T-helper 22 cell (primary cell): ENCODE measurements around the gene EVA1C.
A peak's percentile ranks its signal among the peaks of the same experiment; 100 is the strongest.
"Not testable (repeated sequence)": the region's sequence is repeated elsewhere in the genome, so short reads cannot be mapped to it uniquely, and the experiment has no call there.

Experiments
- DNase-seq: peaks from one replicate; pipeline ENCODE4 v3.0.0-alpha.2; 2020; ENCODE audit warnings: low read depth

The EVA1C gene, protein sequence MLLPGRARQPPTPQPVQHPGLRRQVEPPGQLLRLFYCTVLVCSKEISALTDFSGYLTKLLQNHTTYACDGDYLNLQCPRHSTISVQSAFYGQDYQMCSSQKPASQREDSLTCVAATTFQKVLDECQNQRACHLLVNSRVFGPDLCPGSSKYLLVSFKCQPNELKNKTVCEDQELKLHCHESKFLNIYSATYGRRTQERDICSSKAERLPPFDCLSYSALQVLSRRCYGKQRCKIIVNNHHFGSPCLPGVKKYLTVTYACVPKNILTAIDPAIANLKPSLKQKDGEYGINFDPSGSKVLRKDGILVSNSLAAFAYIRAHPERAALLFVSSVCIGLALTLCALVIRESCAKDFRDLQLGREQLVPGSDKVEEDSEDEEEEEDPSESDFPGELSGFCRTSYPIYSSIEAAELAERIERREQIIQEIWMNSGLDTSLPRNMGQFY

DNA sequence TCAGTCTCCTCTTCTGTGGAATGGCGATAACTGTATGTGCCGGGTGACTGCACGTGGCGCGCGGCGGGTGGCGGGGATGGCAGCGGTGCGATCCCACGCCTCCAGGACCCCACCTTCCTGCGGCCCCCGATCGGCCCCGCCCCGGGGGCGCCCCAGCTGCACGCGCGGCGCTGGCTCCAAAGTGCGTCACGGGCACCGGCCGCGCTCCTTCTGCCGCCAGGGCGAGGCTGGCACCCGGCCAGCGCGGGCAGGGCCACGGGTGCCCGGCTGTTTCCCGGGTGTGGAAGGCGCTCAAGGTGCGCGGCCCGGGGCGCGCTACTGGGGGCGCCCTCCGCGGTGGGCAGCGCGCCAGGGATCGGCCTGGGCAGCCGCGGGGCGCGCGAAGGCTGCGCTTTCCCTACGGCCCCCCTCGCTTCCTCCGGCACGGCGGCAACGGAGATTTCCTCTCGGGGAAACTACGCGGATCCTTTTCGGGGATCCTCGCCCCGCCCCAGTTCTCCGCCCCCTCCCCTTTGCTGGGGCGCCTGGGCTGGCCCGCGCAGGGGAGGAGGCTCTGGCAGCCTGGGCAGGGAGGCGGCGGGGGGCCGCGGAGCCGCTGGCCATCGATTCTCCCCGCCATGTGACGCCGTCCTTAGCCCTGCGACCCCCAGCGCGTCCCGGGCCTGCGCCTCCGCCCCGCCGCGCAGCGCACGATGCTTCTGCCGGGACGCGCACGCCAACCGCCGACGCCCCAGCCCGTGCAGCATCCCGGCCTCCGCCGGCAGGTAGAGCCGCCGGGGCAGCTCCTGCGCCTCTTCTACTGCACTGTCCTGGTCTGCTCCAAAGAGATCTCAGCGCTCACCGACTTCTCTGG, at the start of gene EVA1C:
Gene EVA1C (plus strand): TSS at position 545 of the 853 bp plus-strand sequence. CDS start 148 bp downstream, at position 693.
- peak; percentile 69 for DNase-seq

DNA sequence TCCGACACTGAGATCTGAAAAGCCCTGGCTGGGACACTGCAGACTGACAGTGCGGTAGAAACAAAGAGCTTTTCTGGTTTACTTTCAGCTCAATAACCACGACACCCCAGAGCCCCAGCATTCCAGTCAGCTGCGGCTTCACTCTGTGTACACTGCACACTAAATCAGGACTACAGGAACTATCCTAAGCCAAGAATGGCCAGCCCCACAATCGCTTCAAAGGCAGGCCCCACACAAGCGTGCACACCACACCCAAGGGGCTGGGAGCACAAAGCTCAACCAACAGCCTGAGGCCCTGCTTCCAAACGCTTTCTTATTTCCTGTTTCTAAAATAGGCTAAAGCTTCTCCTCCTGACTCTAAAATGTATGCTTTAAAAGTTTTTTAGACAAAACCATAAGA, 48.1 kb upstream of the EVA1C start:
- DNase-seq, result no peak

DNA sequence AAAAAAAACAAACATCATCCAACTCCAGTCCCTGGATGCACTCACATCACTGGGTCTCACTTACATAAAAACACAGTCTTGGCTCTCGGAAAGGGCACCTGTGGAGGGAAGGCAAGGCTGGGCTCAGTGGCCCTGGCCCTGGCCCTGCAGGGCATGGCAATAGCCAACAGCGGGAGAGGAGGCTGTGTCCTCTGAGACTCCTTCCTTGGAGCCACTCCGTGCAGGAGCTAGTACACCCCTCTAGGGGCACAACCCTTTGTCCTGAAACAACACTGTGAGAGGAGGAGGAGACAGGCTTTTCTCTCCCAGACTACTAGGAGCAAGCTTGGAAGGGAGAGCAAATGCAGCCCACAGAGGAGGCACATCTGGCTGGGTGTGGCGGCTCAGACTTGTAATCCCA, 47.7 kb upstream of the EVA1C start:
- DNase-seq, result no peak

DNA sequence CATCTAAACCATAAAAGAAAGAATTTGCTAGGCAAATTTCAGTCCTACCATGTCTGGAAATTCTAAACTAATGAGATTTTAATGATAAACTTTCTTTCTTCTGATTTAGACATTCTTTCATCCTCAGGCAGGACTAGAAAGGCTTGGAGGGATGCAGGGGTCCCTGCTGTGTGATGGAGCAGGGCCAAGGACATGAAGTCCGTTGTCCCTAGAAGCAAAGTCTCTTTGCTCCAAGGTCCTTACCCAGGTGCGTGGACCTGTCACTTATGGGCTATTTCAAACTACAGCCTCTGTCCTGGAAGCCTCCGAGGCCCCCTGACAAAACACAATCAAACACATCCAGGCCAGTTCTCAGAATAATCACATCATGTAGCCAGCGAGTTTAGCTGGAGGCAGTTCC, 46.3 kb upstream of the EVA1C start:
- DNase-seq, result no peak

DNA sequence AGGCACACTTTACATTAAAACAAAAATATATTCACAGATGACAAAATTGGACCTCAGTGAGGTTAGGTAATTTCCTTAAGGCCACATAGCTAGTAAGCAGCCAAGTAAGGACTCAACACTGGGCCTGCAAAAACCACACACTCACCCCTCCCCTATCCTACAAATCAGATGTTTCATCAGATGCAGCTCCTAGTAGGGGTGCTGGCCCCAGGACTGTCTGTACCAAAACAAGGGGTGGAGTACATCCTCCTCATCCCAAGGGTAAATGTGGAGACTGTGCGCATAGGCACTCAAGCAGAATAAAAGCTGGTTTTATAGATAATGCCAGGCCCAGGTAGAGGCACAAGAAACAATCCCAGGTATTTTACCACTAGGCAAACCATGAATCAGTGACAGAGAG, 45.3 kb upstream of the EVA1C start:
- DNase-seq, result no peak

DNA sequence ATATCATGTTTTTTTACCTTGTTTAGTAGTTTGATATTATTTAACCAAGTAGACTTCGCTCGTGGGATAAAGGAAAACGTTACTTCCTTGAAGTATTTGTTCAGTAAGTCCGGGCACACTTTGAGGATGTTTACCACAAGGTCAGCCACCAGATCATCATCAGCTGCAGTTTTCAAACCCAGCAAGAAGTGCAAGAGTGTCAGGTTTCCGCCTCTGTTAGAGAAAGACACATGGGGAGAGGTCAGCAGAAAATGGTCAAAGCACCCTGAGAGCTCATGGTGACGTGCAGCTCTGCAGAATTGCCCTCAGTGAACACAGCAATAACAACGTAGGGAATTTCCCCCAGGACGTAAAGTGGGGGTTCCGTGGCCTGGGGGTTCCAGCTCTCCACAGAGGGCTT, 44.1 kb upstream of the EVA1C start:
- DNase-seq, result no peak

DNA sequence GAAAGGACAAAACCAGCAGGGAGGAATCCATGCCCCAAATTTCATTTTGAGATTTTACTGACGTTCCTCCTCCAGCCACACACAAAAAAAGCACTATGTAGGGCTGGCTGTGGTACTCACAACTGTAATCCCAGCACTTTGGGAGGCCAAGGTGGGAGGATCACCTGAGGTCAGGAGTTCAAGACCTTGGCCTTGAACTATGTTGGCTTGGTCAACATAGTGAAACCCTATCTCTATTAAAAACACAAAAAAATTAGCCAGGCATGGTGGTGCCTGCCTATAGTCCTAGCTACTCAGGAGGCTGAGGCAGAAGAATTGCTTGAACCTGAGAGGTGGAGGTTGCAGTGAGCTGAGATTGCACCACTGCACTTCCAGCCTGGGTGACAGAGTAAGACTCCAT, 43.5 kb upstream of the EVA1C start:
- DNase-seq, result not testable (repeated sequence)

DNA sequence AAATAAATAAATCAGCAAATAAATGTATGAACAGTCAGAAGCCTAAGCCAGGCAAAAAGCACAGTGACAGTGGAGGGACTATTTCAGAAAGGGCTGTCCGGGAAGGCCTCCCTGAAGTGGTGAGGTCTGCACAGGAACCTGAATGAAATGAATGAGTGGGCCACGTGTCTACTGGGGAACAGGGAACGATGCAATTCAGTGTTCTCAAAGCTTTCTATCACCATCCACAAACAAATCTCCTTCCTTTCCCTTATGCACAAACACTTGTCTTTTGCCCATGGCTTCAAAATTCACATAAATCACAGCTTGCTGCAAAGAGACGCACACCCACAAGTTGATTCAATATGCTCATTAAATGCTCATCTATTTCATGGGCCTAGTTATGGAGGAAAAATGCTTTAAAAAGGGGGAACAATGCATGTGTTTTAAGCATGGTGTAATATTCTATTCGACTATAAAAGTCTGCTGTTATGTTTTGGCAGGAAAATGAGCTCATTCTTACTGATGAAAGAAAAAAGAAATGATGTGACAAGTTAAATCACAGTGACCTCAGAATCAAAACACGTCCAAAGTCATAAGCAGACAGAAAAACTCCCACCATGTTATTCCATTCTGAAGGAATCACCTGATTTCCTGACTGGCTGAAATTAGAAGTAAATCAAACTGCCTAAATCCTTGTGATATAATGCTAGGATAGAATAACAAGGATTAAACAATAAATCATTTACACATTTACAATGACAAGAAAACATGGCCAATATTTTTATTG, 41.3 kb upstream of the EVA1C start:
- DNase-seq, result no peak

DNA sequence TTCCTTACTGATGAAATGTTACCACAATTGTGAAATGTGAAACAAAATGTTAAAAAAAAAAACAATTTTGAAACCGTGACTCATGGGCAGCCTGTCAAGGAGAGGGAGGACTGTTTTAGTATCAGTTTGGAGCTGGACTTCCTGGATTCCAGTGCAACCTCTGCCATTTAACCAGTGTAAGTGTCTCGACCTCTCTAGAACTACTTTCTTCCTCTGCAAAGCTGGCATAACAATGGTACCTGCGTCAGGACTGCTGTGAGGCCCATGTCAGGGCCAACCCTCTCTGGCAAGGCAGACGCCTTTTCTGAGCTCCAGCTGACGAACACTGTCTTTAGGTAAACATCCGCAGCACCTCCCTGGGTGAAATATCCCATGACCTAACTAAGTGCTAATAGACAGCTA, 40.6 kb upstream of the EVA1C start:
- no peak for DNase-seq

DNA sequence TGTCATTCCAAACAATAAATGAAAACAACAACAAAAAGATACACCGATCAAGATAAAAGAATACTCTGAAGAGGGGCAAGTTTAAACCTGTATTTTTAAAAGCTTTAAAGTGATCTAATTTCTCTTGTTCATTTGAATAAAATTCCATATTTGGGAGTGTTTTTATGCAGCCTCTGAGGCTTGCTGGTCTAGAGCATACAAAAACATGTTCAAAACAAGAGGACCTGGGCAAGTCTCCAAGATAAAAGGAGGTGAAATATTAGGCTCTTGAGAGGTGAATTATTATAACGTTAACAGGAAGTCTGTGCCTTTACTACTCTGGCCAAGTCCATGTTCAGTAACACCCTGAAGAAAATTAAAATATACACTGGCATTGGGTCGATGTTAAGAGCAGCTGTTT, 39.8 kb upstream of the EVA1C start:
- no peak for DNase-seq

DNA sequence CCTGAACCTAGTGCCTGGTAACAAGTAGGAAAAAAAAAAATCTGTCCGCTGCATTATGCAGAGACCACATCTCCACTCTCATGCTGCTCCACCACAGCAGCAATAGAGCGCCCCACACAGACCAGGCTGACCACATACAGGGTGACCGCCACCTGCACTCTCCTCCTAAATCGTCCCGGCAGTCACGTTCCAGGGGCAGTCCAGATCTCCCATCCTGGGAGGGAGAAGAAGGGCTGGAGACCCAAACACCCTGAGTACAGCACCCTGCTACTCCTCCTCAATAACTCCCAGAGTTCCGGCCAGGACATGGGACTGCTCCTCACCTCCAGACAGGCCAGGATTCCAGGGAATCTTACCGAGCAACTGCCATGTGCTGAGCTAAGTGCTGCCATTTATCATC, 35.0 kb upstream of the EVA1C start:
- DNase-seq, result no peak

DNA sequence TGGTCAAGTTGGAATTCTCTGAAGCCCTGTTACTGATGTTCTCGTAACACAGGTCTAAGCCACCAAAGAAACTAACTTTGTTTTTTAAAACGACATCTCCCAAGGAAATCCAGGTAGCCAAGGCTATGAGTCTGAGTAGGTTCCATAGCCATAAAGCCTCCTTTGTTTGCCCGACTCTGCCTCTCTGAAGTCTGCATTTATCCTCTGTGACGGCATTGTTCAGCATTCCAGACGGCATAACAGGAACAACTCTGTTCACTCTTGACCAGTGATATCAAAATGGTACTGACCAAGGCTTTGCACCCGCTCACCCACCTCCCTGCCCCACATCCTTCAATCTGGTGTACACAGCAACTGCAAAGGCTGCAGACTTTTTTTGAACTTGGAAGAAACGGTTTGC, 34.5 kb upstream of the EVA1C start:
- no peak for DNase-seq

DNA sequence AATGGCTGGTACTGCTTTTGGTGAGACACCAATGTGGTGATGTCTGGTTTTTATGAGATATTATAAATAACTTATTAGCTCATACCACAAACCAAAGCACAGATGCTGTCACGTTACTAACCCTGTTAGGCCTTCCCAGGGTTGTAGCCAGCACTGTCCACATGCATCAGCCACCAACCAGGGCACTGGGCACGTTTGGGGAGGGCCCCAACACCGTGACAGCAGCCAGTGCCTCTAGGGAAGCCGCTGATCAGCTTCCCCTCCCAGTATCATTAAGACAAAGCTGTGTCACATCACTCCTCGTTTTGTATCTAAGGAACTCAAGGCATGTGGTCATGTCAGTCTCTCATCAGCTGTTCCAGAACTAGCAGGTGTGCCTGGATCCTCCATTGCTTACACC, 33.5 kb upstream of the EVA1C start:
- no peak for DNase-seq

DNA sequence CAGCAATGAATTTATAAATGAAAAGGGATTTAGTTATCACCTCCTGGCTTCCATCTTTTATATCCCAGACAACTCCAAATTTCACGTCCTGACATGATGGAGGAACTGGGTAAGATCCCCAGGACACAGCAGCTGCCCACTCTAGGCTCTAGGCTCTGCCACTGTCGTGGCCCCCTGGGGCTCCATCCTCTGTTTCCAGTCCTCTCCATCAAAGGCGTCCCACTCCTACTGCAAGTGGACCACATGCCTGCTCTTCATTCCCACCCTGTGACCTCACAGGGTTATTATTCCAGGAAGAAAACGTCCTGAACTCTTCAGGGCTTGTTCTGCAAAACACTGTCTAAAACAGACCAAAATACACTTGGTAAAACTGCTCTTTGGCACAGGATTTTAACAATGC, 31.6 kb upstream of the EVA1C start:
- DNase-seq, result no peak

DNA sequence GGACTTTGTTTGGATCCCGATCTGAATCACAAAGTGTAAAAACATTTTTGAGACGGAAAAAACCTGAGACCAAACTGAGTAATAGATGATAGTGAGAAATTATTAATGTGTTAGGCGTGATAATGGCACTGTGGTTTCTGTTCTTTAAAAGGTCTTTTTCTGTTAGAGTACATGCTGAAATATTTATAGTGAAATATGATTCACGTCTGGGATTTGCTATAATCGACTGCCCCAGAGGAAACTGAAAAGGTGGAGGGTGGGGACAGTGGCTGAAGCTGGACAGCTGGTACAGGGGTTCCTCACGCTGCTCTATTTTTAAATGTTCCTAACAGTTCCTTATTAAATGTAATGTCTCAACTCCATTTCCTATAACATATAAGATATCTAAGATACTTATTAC, 30.9 kb upstream of the EVA1C start:
- no peak for DNase-seq

DNA sequence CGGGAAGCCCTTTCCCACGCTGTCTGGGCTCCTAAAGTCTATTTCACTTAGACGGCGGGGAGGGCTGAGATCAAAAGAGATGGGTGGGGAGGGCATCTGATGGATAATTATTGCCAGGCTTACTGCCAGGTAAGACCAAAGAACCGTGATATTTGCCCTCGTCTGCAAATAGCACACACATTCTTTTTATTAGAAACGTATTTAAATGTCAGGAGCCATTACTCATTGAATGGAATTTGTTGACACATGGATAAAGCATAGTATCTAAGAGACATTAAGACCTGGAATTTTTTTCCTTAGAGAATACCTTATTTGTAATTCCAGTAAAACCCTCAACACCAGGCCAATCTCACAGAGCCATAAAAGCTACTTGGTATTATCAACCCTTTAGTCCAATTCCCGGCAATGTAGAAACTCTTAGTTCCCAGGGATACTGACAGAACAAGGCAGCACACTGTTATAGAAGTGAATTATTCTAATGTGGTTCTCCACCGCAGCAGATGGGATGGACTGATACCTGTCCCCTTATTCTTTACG, 30.3 kb upstream of the EVA1C start:
- no peak for DNase-seq

DNA sequence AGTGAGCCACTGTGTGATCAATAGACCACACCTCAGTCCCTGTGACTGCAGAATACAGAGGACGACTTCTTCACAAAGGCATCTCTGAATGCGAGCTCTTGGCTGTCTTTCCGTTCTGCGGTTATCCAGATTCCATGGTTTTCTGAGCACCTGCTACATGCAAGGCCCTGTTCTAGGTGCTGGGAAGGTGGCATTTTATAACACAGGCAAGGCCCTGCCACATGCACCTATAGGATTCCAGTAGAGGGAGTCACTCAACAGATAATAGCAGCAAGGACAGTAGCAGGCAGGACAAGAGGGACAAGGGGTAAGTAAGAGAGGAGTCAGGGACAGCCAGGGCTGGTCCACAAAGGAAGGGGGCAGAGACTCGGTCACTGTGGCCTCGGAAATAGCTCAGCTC, 28.7 kb upstream of the EVA1C start:
- DNase-seq, result no peak

DNA sequence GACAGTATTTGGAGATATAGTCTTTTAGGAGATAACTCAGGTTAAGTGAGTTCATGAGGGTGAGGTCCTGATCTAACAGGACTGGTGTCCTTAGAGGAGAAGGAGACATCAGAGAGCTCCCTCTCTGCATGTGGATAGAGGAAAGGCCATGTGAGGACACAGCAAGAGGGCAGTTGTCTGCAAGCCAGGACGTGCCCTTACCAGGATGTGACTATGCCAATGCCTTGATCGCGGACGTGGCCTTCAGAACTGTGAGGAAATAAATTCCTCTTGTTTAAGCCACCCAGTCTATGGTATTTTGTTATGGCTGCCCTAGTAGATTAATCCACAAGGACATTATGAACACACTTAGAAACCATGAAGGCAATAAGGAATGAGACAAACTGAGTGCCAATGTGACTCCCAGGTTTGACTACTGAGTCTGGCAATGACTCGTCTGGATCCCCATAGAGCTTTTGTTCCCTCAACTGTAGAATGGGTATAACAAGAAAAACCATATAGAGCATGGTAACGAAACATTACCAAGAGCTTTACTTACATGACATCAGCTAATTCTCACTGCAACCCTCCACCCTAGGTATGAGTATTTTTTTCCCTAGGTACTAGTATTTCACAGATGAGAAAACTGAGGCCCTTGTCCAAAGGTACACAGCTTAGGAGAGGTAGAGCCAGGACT, 26.2 kb upstream of the EVA1C start:
- no peak for DNase-seq

DNA sequence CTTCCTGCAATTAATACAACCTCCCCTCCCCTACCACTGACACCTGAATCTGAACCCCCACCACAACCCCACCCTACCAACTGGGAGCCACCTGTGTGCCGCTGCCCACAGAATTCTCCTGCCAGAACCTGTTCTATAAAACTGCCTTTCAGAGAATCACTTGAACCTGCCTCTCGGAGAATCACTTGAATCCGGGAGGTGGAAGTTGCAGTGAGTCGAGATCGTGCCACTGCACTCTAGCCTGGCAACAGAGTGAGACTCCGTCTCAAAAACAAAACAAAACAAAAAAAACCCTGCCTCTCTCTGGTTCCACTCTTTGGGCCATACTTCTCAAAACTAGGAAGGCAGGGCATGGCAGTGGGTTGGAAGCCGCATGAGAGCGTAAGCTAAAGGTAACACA, 25.4 kb upstream of the EVA1C start:
- no peak for DNase-seq

DNA sequence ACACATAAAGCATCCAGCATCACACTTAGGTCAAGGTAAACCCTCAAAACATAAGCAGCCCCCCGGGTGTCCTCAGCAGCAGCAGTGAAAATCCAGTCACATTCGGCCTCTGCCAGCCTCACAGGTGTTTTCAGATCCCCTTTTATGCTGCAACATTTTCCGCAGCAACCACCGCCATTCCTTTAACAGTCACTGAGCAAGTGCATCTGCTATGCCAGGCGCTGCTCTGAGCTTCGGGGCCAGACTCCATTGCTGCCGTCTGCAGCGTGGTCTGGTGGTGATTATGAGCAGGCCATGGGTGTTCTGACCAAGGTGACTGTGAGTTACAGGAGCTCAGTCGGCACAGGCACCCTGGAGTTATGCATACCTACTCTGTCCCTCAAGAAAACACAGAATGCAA, 24.2 kb upstream of the EVA1C start:
- DNase-seq, result no peak

DNA sequence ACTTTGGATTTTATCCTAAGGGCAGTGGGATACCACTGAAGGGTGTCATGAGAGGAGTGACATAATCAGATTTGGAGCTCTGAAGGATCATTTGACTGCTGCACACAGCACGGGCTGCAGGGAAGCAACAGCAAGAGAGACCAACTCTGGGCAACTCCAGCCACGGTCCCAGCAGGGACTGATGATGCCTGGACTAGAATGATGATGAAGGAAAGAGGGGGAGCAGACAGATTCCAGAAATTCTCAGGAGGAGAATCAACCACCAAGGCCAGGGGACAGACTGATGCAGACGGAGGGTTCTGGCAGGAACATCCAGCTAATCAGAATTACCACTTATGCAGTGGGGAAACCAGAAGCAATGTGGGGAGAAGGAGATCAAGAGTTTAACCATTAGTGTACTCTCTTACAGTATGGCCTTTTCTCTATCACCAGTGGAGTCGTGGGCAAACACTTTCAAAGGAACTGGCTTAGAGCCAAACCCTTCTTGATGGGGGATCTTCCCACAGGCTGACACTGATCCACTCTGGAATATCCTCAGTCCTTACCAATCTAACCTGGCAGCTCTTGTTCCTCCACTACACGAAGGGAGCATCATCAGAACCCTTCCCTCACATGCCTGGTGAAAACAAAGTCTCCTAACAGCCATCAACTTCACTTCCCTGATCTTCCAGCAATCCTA, 23.0 kb upstream of the EVA1C start:
- DNase-seq, result no peak
